Measurements from ENCODE around the gene CBX3. TPM values are rescaled to one million over a fixed set of nuclear protein-coding genes. Genes with fewer than 3 reads are reported as not detected.
"Not testable (repeated sequence)": the region's sequence is repeated elsewhere in the genome, so short reads cannot be mapped to it uniquely, and the experiment has no call there.

CBX3 gene
- total and polyA plus RNA-seq, 4 donors: 74.8 to 143 (median 84.8) TPM

- Histone ChIP-seq H3K27me3 (ENCODE audit: control insufficient read depth in 1 of 2, insufficient read depth in 2 of 2, low read length in 1 of 2) (peaks cover 0 to 1% of the 10 kb centered on the region in 2 donors), H3K4me1 (ENCODE audit: control insufficient read depth in 1 of 2, insufficient read depth in 2 of 2, low read length in 2 of 2) (no peaks in the 10 kb centered on the region), H3K36me3 (ENCODE audit: control insufficient read depth in 1 of 2, insufficient read depth in 2 of 2, low read length in 1 of 2) (no peaks in the 10 kb centered on the region), H3K4me3 (ENCODE audit: low read length in 2 of 2) (no peak overlapping the region), H3K9me3 (ENCODE audit: control insufficient read depth, low read length) (peaks cover 3% of the 10 kb centered on the region), H3K27ac (ENCODE audit: low read depth in 1 of 2, low read length in 2 of 2) (no peak overlapping the region)
- DNase-seq: no peak
- WGBS, 2 donors: 81 to 90% methylated on average over 5 of the region's 5 CpGs
- no peak for ATAC-seq (ENCODE audit: low FRiP score)
- intact Hi-C loops (cut with DNase I): no loop called here
These were observed 32.5 kb downstream of the CBX3 start for GRCh38 chr7:26233902-26234511.

DNA sequence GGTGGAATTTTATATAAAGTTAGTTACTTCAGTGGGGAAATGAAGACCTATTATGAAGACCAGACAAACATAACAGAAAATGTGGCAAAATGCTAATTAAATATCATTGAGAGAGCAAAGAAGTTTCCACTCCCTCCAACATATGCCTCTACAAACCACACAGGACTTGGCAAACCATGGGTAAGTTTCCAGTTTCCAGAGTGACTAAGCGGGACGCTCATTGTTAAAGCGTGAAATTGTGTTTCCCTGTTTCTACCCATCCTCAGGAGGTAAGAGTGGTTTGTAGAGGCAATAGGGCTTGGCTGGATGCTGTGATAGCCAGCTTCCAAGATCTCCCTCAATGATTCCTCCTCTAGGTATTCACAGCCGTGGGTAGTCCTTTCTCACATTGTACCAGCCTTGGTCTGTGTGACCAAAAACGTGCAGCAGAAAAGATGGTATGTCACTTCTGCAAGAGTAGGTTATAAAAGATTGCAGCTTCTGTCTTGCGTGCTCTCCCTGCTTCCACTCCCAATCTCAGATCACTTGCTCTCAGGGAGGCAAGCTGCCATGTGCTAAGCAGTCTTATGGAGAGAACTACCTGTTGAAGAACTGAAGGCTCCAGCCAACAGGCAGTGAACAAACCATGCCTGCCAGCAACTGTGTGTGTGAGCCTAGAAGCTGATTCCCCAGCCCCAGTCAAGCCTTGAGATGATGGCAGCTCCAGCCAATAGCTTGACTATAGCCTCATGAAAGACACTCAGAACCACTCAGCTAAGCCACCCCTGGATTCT is 35.7 kb downstream of the CBX3 start:
- intact Hi-C loops (cut with DNase I): no loop called here
- peaks cover 0 to 1% of the 10 kb centered on the region in 2 donors for H3K27me3 ChIP-seq (ENCODE audit: control insufficient read depth in 1 of 2, insufficient read depth in 2 of 2, low read length in 1 of 2)
- no peaks in the 10 kb centered on the region for H3K4me1 ChIP-seq (ENCODE audit: control insufficient read depth in 1 of 2, insufficient read depth in 2 of 2, low read length in 2 of 2)
- 83 to 87% methylated on average over 6 of the region's 6 CpGs for WGBS, 2 donors
- no peak for ATAC-seq (ENCODE audit: low FRiP score)
- H3K9me3 ChIP-seq (ENCODE audit: control insufficient read depth, low read length): peaks cover 3% of the 10 kb centered on the region
- H3K4me3 ChIP-seq (ENCODE audit: low read length in 2 of 2): no peak overlapping the region
- DNase-seq: no peak
- H3K27ac ChIP-seq (ENCODE audit: low read depth in 1 of 2, low read length in 2 of 2): no peak overlapping the region
- no peaks in the 10 kb centered on the region for H3K36me3 ChIP-seq (ENCODE audit: control insufficient read depth in 1 of 2, insufficient read depth in 2 of 2, low read length in 1 of 2)

DNA sequence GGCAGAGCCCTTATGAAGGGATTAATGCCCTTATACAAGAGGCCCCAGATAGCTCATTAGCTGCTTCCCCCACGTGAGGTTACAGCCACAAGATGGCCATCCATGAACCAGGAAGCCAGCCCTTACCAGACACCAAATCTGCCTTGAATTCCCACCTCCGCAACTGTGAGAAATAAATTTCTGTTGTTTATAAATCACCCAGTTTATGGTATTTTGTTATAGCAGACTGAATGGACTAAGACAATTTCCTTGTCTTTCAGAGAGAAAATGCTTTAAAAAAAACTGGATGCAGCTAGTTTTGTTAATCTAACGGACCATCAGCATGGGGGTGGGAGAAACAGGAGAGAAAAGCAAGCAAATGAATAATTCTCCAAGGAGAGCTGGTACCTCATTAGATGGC is 36.5 kb downstream of the CBX3 start:
- peaks cover 3% of the 10 kb centered on the region for H3K9me3 ChIP-seq (ENCODE audit: control insufficient read depth, low read length)
- H3K4me3 ChIP-seq (ENCODE audit: low read length in 2 of 2): no peak overlapping the region
- DNase-seq: no peak
- 63 to 76% methylated on average over 3 of the region's 3 CpGs for WGBS, 2 donors
- H3K27me3 ChIP-seq (ENCODE audit: control insufficient read depth in 1 of 2, insufficient read depth in 2 of 2, low read length in 1 of 2): peaks cover 0 to 1% of the 10 kb centered on the region in 2 donors
- H3K4me1 ChIP-seq (ENCODE audit: control insufficient read depth in 1 of 2, insufficient read depth in 2 of 2, low read length in 2 of 2): no peaks in the 10 kb centered on the region
- H3K36me3 ChIP-seq (ENCODE audit: control insufficient read depth in 1 of 2, insufficient read depth in 2 of 2, low read length in 1 of 2): no peaks in the 10 kb centered on the region
- no peak overlapping the region for H3K27ac ChIP-seq (ENCODE audit: low read depth in 1 of 2, low read length in 2 of 2)
- no peak for ATAC-seq (ENCODE audit: low FRiP score)
- intact Hi-C loops (cut with DNase I): no loop called here

GRCh38 chr7:26245150-26245549 is 43.6 kb downstream of the CBX3 start:
- ATAC-seq (ENCODE audit: low FRiP score): no peak

GRCh38 chr7:26250239-26250638 is 48.7 kb downstream of the CBX3 start:
- H3K9me3 ChIP-seq (ENCODE audit: control insufficient read depth, low read length): no peaks in the 10 kb centered on the region
- H3K27me3 ChIP-seq (ENCODE audit: control insufficient read depth in 1 of 2, insufficient read depth in 2 of 2, low read length in 1 of 2): no peaks in the 10 kb centered on the region
- intact Hi-C loops (cut with DNase I): no loop called here
- H3K4me1 ChIP-seq (ENCODE audit: control insufficient read depth in 1 of 2, insufficient read depth in 2 of 2, low read length in 2 of 2): no peaks in the 10 kb centered on the region
- H3K36me3 ChIP-seq (ENCODE audit: control insufficient read depth in 1 of 2, insufficient read depth in 2 of 2, low read length in 1 of 2): no peaks in the 10 kb centered on the region
- no peak overlapping the region for H3K27ac ChIP-seq (ENCODE audit: low read depth in 1 of 2, low read length in 2 of 2)
- H3K4me3 ChIP-seq (ENCODE audit: low read length in 2 of 2): no peak overlapping the region
- no peak for ATAC-seq (ENCODE audit: low FRiP score)
- 89% methylated on average over 12 of the region's 12 CpGs for WGBS, 2 donors
- DNase-seq: no peak

More at GRCh38 chr7:26245150-26245549, 43.6 kb downstream of the CBX3 start:
- no peaks in the 10 kb centered on the region for H3K27me3 ChIP-seq (ENCODE audit: control insufficient read depth in 1 of 2, insufficient read depth in 2 of 2, low read length in 1 of 2)
- intact Hi-C loops (cut with DNase I): no loop called here
- DNase-seq: no peak
- no peak overlapping the region for H3K4me3 ChIP-seq (ENCODE audit: low read length in 2 of 2)
- no peaks in the 10 kb centered on the region for H3K36me3 ChIP-seq (ENCODE audit: control insufficient read depth in 1 of 2, insufficient read depth in 2 of 2, low read length in 1 of 2)
- 90 to 93% methylated on average over 13 of the region's 13 CpGs for WGBS, 2 donors
- no peaks in the 10 kb centered on the region for H3K4me1 ChIP-seq (ENCODE audit: control insufficient read depth in 1 of 2, insufficient read depth in 2 of 2, low read length in 2 of 2)
- H3K27ac ChIP-seq (ENCODE audit: low read depth in 1 of 2, low read length in 2 of 2): no peak overlapping the region
- H3K9me3 ChIP-seq (ENCODE audit: control insufficient read depth, low read length): no peaks in the 10 kb centered on the region

- H3K27ac ChIP-seq (ENCODE audit: low read depth in 1 of 2, low read length in 2 of 2); H3K4me1 ChIP-seq (ENCODE audit: control insufficient read depth in 1 of 2, insufficient read depth in 2 of 2, low read length in 2 of 2); H3K9me3 ChIP-seq (ENCODE audit: control insufficient read depth, low read length); H3K4me3 ChIP-seq (ENCODE audit: low read length in 2 of 2); ATAC-seq (ENCODE audit: low FRiP score); H3K36me3 ChIP-seq (ENCODE audit: control insufficient read depth in 1 of 2, insufficient read depth in 2 of 2, low read length in 1 of 2); H3K27me3 ChIP-seq (ENCODE audit: control insufficient read depth in 1 of 2, insufficient read depth in 2 of 2, low read length in 1 of 2); intact Hi-C loops (cut with DNase I); DNase-seq: not testable (repeated sequence)
- 96% methylated on average over 16 to 29 of the region's 29 CpGs for WGBS, 2 donors
These were observed 60.3 kb downstream of the CBX3 start for GRCh38 chr7:26261866-26262265.

Other genes with a start within 250 kb of the CBX3 start
- 1 to 10 TPM; 1.8 to 3.1 TPM for gene NFE2L3, start 49.5 kb upstream of the CBX3 start, total RNA-seq
- gene NFE2L3, start 49.5 kb upstream of the CBX3 start, polyA plus RNA-seq: 1 to 10 TPM in 1 of 2 donors, under 1 TPM in 1; 0.38 to 1.1 TPM
- gene HNRNPA2B1, start 999 bp upstream of the CBX3 start, total RNA-seq: 100 to 1,000 TPM; 332 to 354 TPM
- 100 to 1,000 TPM; 345 to 392 TPM for gene HNRNPA2B1, start 999 bp upstream of the CBX3 start, polyA plus RNA-seq
- 1 to 10 TPM; 4.5 to 5.6 TPM for gene SNX10, start 90.1 kb downstream of the CBX3 start, total RNA-seq
- gene SNX10, start 90.1 kb downstream of the CBX3 start, polyA plus RNA-seq: 1 to 10 TPM in 1 of 2 donors, under 1 TPM in 1; 0.72 to 7.3 TPM

All from aorta (tissue), 5 donors.